Heart left ventricle (tissue), 13 donors: ENCODE results near the gene SLC25A6.
"Not testable (repeated sequence)": the region's sequence is repeated elsewhere in the genome, so short reads cannot be mapped to it uniquely, and the experiment has no call there.

Experiments
- CTCF ChIP-seq, 12 donors: fragments of 200-600 bp; sonication (generic) in 4 of 12; IDR thresholded peaks; one replicate each; pipeline versions ENCODE4 v1.5.0 to v1.8.0; 2018 to 2022; ENCODE audit warnings: antibody characterized with exemption in 12 of 12, mild to moderate bottlenecking in 5 of 12
- POLR2A ChIP-seq, 2 donors: fragments of 450-650 bp; IDR thresholded peaks; one replicate each; pipeline ENCODE4 v1.6.1; 2017; ENCODE audit warnings: antibody characterized with exemption in 2 of 2, mild to moderate bottlenecking in 2 of 2, moderate library complexity in 2 of 2
- donor health status: ischemic (EF 13 %, LVEDD 7.1; RV severe dilation, severe dysfunction).
- donor health status: DM: no; HTN: yes; CAD: no.
- donor health status: DM: no; HTN: no; CAD: no.
- donor health status: ischemic (EF 25% LVEDD 6.9; RV normal size, moderate dysfunction).
- donor health status: ischemic (EF 25% LVEDD 5.7; RV mildly dilated, moderate dysfunction).
- donor health status: ischemic (EF 35%, LVEDD 5.7; RV mildly dilated, moderate dysfunction).
- donor health status: nonischemic (EF 11% LVEDD 7.7; RV severe dilation, severe dysfunction).
- donor health status: DM: yes; HTN: yes; CAD: no.
- donor health status: PGD.
- donor health status: ischemic (EF 29% LVEDD 5.4; RV normal size, mild dysfunction).
- donor health status: nonischemic (EF 23%, LVEDD 6.1; RV moderate dilation, normal function).

GRCh38 chrX:1403867-1404266, 12.0 kb upstream of the SLC25A6 start:
- not testable (repeated sequence) for TF ChIP-seq CTCF, POLR2A (IDR thresholded peaks at IDR 0.05)
